K562 (cell line): ENCODE data around the gene NDUFAF4. TPM values are rescaled to one million over a fixed set of nuclear protein-coding genes. Genes with fewer than 3 reads are reported as not detected.
A peak's percentile ranks its signal among the peaks of the same experiment; 100 is the strongest.

Experiments
- ATF1 ChIP-seq, 2 experiments: fragments of 450-650 bp in 1 of 2; IDR thresholded peaks; 2 replicates each; pipeline ENCODE4 v1.6.1; 2016; ENCODE audit warnings: missing compliant biosample characterization in 1 of 2, missing genetic modification characterization in 1 of 2
- ATF2 ChIP-seq: sonication (generic); formaldehyde crosslinking; IDR thresholded peaks from 2 replicates; pipeline ENCODE4 v1.8.1; 2022; ENCODE audit warnings: missing genetic modification reagents
- CBX2 ChIP-seq: fragments of 200-600 bp; sonication (generic); IDR thresholded peaks from one replicate; pipeline ENCODE4 v1.6.1; 2012; ENCODE audit warnings: mild to moderate bottlenecking, low read length, inconsistent platforms; ENCODE audit not compliant: insufficient read depth, poor library complexity, severe bottlenecking
- CLOCK ChIP-seq: fragments of 250-450 bp; sonication (Bioruptor Pico); IDR thresholded peaks from 2 replicates; pipeline ENCODE4 v1.4.0; 2020; ENCODE audit warnings: mild to moderate bottlenecking, moderate library complexity, borderline replicate concordance
- ETS2 ChIP-seq: IDR thresholded peaks from 2 replicates; pipeline ENCODE4 v1.6.1; 2016; ENCODE audit warnings: borderline replicate concordance, missing genetic modification characterization, mild to moderate bottlenecking, moderate library complexity, missing compliant biosample characterization; ENCODE audit not compliant: poor library complexity, severe bottlenecking
- GABPB1 ChIP-seq: sonication (generic); formaldehyde crosslinking; IDR thresholded peaks from 2 replicates; pipeline ENCODE4 v1.8.0; 2022; ENCODE audit warnings: mild to moderate bottlenecking, missing genetic modification reagents
- GTF3C2 ChIP-seq: IDR thresholded peaks from 3 replicates; pipeline ENCODE4 v1.6.1; 2011; ENCODE audit warnings: borderline replicate concordance, mild to moderate bottlenecking, moderate library complexity; ENCODE audit not compliant: insufficient read length; ENCODE audit errors: extremely low read depth
- HMGN3 ChIP-seq: IDR thresholded peaks from 2 replicates; pipeline ENCODE4 v1.6.1; 2011; ENCODE audit warnings: borderline replicate concordance, low read depth, mild to moderate bottlenecking, mixed read lengths, low read length; ENCODE audit not compliant: insufficient read length; ENCODE audit errors: extremely low read depth
- KLF1 ChIP-seq: fragments of 450-650 bp; IDR thresholded peaks from 2 replicates; pipeline ENCODE4 v1.6.1; 2016; ENCODE audit warnings: missing genetic modification characterization, missing compliant biosample characterization
- PML ChIP-seq: IDR thresholded peaks from 2 replicates; pipeline ENCODE4 v1.6.1; 2012; ENCODE audit warnings: low read length, inconsistent platforms
- RBM15 ChIP-seq: fragments of 200-400 bp; formaldehyde crosslinking; IDR thresholded peaks from 2 replicates; pipeline ENCODE4 v1.6.1; 2018; ENCODE audit warnings: mild to moderate bottlenecking, low read length, moderate library complexity; ENCODE audit not compliant: insufficient read depth
- STAG1 ChIP-seq: sonication (generic); formaldehyde crosslinking; IDR thresholded peaks from 2 replicates; pipeline ENCODE4 v1.5.0; 2020; ENCODE audit warnings: missing genetic modification reagents, borderline replicate concordance
- TEAD2 ChIP-seq: fragments of 450-650 bp; IDR thresholded peaks from 2 replicates; pipeline ENCODE4 v1.6.1; 2016; ENCODE audit warnings: missing genetic modification characterization, control low read depth, missing compliant biosample characterization
- VEZF1 ChIP-seq: fragments of 200-800 bp; sonication (Bioruptor generic); IDR thresholded peaks from 2 replicates; pipeline ENCODE4 v1.6.1; 2017; ENCODE audit warnings: missing genetic modification characterization, missing compliant biosample characterization
- ZNF146 ChIP-seq: IDR thresholded peaks from one replicate; pipeline ENCODE4 v1.6.1; 2018; ENCODE audit warnings: missing compliant biosample characterization; ENCODE audit not compliant: unreplicated experiment
- ZNF217 ChIP-seq: sonication (generic); formaldehyde crosslinking; IDR thresholded peaks from 2 replicates; pipeline ENCODE4 v1.8.0; 2022; ENCODE audit warnings: mild to moderate bottlenecking, missing genetic modification reagents
- ZNF589 ChIP-seq: fragments of 200-800 bp; sonication (Bioruptor generic); IDR thresholded peaks from 2 replicates; pipeline ENCODE4 v1.6.1; 2016; ENCODE audit warnings: low read depth, missing genetic modification characterization, missing compliant biosample characterization
- ZSCAN29 ChIP-seq: fragments of 450-650 bp; IDR thresholded peaks from 2 replicates; pipeline ENCODE4 v1.6.1; 2017
- polyA plus RNA-seq, 8 experiments: library from polyadenylated mRNA; depleted of rRNA in 4 of 8; stranded (reverse) in 5 of 8; unstranded in 3 of 8; fragments of >200 nt; fragmentation: Nextera tagmentation in 2 of 8; fragmentation: Illumina TruSeq in 1 of 8; extraction: Ambion mirVana in 2 of 8; extraction: Trizol in 1 of 8; gene quantifications; 2 replicates each; pipeline versions ENCODE4 v1.2.1 to v1.2.3, GENCODE V29; 2011 to 2014; ENCODE audit warnings: inconsistent platforms in 1 of 8, missing spikeins in 1 of 8
- total RNA-seq, 7 experiments: library from RNA; depleted of rRNA in 6 of 7; stranded (reverse); fragments of >200 nt in 6 of 7; fragmentation: Illumina TruSeq in 2 of 7; extraction: Trizol in 2 of 7; gene quantifications; 2 replicates each; pipeline versions ENCODE4 v1.2.1 to v1.2.3, GENCODE V29; 2011 to 2021; ENCODE audit warnings: low replicate concordance in 1 of 7

The NDUFAF4 gene
- total and polyA plus RNA-seq, 9 of the 15 experiments (the other 6 are each of a cell fraction or from before 2014, with no cell fraction given) = 45.0 to 418 (median 136) TPM

GRCh38 chr6:96897396-96898240 lies at the start of gene NDUFAF4 (continued):
- TF ChIP-seq ZNF589 (no peak), HMGN3 (peak; percentile 50), ZSCAN29 (no peak), ETS2 (tag) (no peak), KLF1 (tag) (peak; percentile 67; the same call in 1 of the 2 replicates), RBM15 (no peak), PML (peak; percentile 65; the same call in 1 of the 2 replicates), VEZF1 (CRISPR knock-in tag) (peak; percentile 94), CLOCK (CRISPR knock-in tag) (no peak), ATF2 (CRISPR knock-in tag) (no peak), ZNF146 (CRISPR knock-in tag) (no peak), ATF1 (CRISPR knock-in tag; IDR thresholded peaks at IDR 0.05) (no peak), ATF1 (tag; IDR thresholded peaks at IDR 0.05) (peak; percentile 66), ZNF217 (CRISPR knock-in tag) (no peak), GABPB1 (CRISPR knock-in tag) (peak; percentile 65; the same call in 1 of the 2 replicates), TEAD2 (no peak), GTF3C2 (no peak), STAG1 (CRISPR knock-in tag) (no peak), CBX2 (no peak)
